Stimulated activated CD8-positive, alpha-beta memory T cell treated with anti-CD3 and anti-CD28 coated beads, Interleukin-4, amount 100 ng/mL, for 4 hours (primary cell): ENCODE results near the gene RNFT1.
"Not testable (repeated sequence)": the region's sequence is repeated elsewhere in the genome, so short reads cannot be mapped to it uniquely, and the experiment has no call there.

Source experiments
- DNase-seq, 2 donors: peaks; one replicate each; pipeline ENCODE4 v3.0.0-alpha.2; 2020; ENCODE audit warnings: low read depth in 2 of 2, low spot score in 1 of 2

RNFT1 gene

GRCh38 chr17:59930121-59930520, 34.4 kb downstream of the RNFT1 start:
- DNase-seq: not testable (repeated sequence)

- DNase-seq: not testable (repeated sequence)
These were observed 43.9 kb downstream of the RNFT1 start for GRCh38 chr17:59920637-59921036.

GRCh38 chr17:59916446-59916845, 48.1 kb downstream of the RNFT1 start:
- no peak for DNase-seq

GRCh38 chr17:59914274-59914854, 50.2 kb downstream of the RNFT1 start:
- no peak for DNase-seq

GRCh38 chr17:59907467-59907866, 57.1 kb downstream of the RNFT1 start:
- DNase-seq: no peak

GRCh38 chr17:59903455-59903854, 61.1 kb downstream of the RNFT1 start:
- no peak for DNase-seq
